Measurements from ENCODE around the gene MAB21L4. TPM values are rescaled to one million over a fixed set of nuclear protein-coding genes. Genes with fewer than 3 reads are reported as not detected.

MAB21L4 gene
- total RNA-seq, 1 donor from 2014 or later, result not detected

DNA sequence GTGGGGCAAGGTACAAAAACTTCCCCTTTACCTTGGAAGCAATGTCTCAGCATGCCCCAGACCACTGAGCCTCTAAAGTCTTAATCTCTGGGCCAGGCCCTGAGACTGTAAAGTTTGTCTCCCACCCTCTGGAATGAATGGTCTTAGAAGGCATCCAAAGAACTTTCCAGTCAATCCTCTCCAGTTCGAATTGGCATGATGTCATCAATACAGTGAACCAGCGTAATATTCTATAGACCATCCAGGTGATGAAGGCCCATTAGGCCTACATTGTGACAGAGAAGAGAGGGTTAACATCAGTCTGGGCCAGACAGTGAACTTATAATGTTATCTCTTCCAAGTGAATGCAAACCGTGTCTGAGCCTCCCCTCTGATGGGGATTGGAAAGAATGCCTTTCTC, 11.2 kb downstream of the MAB21L4 start:
- intact Hi-C loops (cut with micrococcal nuclease), result no loop called here

DNA sequence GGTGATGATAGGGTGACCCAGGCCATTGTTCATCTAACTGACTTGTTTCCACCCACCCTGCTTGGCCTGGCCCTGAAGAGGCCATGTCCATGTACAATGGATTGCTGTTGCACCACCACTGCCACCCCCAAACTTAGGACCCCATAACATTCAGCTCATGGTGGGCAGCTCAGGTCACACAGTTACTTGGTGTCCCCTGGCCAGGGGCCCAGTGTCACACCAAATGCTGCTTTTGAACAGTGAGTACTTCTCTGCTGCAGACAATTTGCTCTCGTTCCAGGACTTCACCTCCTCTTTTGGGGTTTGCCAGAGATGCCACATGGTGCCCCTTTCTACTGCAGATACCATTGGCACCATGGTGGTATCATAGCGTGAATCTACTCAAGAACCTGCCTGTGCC, 11.7 kb downstream of the MAB21L4 start:
- intact Hi-C loops (cut with micrococcal nuclease), result no loop called here

DNA sequence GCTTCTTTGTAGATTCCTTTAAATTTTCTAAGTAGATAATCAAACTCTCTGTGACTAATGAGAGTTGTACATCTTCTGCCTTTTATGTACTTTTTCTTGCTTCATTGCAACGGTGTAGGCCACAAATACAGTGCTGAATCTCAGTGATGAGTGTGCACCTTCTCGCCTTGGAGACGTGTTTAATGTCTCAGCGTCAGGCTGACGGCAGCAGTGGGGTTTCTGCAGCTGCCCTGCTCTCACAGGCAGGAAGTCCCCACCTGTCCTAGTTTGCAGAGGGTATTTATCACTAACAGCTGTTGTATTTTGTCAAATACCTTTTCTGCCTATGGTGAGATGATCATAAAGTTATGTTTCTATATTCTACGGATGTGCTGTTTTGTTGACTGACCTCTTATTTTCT, 14.0 kb downstream of the MAB21L4 start:
- intact Hi-C loops (cut with micrococcal nuclease), result no loop called here

DNA sequence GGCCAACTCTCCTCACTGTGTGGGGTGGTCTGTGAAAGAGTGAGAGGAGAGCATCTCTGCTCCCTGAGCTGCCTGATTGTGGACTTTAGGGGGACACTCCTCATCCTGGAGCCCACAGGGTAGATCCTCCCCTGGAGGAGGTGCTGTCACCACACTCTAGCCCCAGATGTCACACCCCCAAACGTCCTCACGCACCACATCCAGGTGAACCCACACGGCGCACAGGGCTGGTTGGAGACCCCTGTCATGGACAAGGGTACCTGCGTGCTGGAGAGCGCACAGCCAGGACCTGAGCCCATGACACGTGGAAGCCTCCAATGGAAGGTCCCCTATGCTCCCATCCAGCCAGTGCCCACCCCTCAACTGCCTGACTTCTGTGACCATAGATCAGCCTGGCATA, 16.9 kb downstream of the MAB21L4 start:
- intact Hi-C loops (cut with micrococcal nuclease), result no loop called here

DNA sequence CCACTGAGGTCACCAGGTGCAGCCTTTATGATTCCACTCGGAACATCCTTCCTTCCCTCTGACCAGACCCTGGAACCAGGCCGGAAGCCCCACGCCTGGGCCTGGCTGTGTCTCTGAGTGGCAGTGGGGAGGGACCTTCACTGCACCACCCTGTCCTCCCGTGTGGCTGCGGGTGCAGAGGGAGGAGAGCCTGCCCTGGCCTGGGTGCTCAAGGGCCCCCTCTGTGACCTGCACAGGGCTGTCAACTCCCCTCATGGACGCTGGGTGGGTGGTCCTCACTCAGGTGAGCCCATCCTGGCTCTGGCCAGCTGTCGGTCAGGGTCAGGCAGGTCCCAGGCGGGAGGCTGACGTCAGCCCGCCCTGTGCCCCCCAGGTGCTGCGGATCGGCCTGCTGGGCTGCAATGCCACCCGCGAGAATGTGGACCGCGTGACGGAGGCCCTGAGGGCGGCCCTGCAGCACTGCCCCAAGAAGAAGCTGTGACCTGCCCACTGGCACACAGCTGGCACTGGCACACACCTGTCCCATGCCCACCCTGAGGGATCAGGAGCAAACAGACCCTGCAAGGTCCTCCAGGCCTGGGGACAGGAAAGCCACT, 17.5 kb downstream of the MAB21L4 start:
- intact Hi-C loops (cut with micrococcal nuclease), result no loop called here

DNA sequence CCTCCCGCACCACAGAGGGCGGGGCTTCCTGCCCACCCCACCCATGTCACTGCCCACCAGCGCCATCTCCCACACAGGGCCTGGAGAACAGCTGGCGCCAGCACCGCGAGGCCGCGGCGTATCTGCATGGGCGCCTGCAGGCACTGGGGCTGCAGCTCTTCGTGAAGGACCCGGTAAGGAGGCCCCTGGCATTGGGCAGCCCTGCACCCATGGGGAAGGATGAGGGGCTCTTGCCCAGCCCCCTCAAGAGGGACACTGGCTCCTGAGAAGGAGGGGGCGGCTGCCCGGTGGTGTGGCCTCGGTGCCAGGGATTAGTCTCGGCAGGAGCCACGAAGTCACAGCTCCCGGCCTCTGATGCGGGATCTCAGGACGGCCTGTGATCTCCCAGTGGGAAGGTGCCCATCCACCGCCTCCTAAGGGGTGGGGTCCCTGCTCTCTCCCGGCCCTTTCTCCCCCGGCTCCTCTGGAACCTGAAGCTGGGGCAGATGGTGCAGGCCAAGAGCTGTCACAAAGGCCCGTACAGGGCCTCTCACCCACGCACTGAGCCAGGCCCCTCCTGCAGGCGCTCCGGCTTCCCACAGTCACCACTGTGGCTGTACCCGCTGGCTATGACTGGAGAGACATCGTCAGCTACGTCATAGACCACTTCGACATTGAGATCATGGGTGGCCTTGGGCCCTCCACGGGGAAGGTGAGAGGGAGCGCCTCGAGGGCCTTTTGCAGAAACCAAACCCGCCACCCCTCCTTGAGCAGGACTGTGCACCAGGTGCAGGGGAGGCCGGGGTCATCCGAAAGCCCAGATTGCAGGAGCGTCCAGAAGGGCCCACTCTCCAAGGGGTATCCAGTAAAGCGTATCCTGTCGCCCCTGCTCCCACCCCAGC, 18.3 kb downstream of the MAB21L4 start:
- intact Hi-C loops (cut with micrococcal nuclease), result no loop called here

DNA sequence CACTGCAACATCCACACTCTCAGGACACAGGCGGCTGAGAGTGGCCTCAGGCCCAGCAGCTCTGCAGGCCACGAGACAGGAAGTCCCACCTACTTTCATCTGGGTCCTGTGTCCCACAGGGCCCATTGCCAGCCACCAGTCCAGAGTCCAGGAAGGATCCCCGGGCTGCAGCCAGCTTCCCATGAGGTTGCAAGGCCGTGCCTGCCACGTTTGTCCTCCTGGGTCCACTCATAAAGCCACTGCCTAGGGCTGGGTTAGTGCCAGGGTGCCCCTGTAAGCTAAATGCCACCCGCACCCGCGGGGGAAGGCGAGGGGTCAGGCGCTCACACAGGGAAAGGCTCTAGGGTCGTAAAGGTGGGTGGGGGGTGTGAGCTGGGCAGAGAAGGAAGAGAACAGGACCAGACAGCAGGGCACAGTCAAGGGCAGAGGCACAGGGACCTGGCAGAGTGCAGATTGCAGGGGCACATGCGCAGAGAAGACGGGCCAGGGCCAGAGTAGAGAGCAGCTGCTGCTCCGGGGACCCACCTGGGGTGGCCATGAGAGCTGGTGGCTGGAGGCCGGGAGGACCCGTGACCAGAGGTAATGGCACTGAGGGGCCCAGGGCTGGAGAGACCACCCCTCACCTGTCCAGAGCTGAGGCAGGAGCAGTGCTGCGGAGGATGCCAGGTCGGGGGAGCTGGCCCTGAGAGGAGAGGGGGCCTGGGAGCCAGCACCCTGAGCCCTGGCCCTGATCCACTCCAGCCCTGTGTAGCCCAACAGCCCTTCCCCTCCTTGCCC, 19.3 kb downstream of the MAB21L4 start:
- intact Hi-C loops (cut with micrococcal nuclease), result no loop called here

DNA sequence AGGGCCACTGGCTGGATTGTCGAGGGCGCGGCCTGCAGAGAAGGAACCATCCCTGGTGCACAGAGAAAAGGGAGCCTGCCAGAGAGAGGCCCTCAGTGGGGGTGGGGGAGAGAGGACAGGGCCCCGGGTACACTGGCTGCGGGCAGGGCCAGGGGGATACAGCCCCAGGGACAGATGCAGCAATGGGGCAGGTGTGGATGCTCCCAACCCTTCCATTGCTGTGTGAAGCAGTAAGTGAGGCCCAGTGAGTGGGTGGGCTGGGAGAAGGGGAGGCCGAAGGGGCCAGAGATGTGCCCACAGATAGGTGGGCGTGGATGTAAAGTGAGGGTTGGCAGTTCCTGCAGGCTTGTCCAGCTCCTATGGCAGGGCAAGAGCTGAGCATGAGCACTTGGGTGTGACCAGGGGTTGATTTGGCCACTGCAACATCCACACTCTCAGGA, 19.9 kb downstream of the MAB21L4 start:
- intact Hi-C loops (cut with micrococcal nuclease), result no loop called here

DNA sequence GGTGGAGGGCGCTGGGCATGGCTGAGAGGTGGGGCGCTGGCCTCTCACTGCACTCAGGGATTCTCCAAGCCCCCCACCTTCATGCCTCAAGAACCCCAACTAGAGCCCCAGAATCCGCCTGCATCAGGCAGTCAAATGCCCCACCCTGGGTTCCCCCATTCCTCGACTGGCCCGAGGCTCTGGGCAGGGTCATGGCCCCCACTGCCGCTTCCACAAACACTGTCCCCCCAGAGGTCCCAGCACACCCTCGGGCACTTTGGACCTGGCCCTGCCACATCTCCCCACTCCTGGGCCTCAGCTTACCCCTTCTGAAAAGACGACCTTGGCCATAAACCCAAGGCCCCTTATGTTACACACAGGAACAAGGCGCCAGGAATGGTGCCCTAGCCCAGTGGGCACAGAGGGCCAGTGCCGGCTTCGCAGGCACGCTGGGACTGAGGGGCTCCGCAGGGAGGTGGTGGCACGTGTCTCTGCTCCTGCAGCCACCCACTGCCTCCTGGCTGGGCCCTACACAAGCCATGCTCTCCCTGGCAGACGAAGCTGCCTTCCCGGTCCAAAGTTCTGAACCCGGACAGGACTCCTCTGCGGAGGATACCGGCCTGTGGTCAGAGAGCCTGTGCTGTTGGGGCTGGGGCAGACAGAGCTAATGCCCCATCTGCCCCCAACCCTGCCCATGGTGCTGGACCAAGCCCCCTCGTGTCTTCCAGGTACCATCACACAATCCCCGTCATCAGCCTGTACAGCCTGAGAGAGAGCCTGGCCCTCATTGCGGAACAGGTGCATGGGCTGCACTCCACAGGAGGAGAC, 20.5 kb downstream of the MAB21L4 start:
- intact Hi-C loops (cut with micrococcal nuclease), result no loop called here

DNA sequence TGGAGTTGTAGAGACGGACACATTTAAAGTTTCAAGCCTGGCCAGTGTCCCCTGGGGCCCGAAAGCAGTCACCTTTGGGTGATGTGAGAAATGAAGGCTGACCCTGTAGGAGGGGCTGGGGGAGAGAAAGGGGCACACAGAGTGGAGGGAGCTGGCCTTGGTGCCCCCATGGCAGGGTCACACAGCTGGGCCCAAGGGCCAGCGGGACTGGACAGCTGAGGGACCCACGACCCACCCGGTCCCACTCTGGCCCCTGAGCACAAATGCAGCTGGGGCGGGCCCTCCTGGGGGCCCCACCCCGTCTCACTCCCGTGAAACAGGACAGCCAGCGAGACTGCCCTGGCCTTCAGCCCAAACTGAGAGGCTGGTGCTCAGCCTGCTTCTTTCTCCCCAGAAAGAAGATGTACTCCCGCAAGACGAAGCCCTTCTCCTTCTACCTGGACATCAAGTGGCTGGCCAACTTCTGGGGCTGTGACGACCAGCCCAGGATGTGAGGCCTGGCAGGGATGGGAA, 21.2 kb downstream of the MAB21L4 start:
- intact Hi-C loops (cut with micrococcal nuclease), result no loop called here

DNA sequence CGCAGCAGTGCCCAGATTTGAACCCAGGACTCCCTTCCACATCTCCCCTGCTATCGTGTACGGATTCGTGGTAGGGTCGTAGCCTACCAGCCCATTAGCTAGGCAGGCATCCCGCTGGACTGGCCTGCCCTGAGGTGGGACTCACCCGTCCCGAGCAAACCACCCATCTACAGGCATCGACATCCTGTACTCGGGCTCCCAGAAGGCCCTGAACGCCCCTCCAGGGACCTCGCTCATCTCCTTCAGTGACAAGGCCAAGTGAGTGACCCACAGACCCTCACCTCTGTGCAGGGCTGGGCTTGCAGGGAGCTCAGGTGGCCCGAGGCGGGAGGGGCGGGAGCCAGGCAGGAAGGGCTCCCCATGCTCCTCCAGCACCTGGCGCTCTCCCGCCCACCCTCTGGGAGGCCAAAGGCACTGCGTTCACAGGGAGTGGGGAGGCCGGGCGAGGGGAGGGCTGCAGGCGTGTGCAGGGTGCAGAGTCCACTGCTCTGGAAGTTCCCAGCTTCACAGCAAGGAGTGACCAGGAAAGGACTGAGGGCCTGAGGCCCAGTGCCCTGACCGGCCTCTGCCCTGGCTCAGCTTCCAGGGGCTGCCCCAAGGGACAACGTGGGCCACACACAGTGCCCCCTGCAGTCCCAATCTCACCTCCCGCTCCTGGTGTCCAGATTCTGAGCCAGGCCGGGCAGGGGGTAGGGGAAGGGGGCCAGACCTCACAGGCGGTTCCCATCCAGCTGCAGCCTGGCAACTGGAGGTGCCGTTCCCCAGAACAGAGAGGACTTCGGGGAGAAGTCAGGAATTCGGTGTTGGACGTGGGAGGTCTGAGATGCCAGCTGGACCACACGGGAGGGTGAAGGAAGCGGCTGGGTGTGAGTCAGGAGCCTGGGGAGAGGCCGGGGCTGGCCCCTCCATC, 21.9 kb downstream of the MAB21L4 start:
- intact Hi-C loops (cut with micrococcal nuclease), result no loop called here

DNA sequence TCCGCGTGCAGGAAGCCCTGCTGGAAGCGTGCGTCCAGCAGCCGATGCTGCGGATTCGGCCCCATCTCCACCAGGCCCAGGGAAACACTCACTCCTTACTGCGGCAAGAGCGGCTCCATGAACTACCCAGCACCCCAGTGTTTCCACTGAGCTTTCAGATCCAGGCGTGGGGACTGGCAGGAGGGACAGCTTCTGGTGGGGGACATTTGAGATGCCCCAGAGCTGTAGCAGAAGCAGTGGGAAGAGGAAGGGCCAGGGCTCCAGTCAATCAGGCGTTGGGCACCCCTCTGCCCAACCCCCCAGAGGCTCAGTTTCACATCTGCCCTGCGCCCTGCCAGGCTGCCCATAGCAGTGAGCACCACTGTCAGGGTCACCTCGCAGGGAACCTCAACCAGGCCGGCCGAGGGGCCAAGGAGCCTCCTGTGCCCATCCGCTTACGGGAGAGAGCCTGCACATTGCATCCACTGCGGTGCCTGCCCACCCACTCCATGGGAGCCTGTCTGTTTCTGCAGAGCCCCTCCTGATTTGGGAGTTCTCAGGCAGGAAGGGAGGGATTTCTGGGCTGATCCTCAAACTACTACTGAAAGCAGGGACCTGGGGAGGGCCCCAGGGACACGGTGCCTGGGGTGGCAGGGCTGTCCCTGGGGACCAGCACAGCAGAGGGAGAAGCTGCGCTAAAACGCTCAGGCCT, 22.7 kb downstream of the MAB21L4 start:
- intact Hi-C loops (cut with micrococcal nuclease), result no loop called here

DNA sequence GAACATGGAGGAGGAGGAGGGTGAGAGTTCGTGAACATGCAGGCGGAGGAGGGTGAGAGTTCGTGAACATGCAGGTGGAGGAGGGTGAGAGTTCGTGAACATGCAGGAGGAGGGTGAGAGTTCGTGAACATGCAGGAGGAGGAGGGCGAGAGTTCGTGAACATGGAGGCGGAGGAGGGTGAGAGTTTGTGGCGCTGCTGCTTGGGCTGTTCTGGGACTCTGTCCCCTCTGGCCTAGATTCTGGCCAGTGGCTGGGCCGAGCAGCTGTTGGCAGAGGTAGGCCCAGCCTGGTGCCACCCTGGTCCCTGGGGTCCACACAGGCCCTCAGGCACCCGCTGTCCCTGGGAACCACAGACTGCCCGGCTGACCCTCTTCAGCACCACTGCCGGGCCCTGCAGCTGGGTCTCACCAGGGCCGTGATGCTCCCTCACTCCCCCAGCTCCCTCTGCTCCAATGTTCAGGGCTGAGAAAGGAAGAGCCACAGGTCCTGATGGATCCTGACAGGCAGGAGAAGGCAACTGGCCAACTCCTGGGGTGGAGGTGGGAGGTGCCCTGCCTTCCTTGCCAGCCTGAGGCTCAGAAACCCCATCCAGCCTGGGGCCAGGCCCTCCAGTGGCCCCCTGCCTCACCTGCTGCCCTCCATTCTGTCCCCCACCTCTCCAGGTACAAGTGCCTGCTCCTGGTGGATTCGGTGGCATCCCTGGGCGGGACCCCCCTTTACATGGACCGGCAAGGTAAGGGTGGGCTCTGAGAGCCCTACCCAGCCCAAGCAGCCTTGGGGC, 23.4 kb downstream of the MAB21L4 start:
- intact Hi-C loops (cut with micrococcal nuclease), result no loop called here

DNA sequence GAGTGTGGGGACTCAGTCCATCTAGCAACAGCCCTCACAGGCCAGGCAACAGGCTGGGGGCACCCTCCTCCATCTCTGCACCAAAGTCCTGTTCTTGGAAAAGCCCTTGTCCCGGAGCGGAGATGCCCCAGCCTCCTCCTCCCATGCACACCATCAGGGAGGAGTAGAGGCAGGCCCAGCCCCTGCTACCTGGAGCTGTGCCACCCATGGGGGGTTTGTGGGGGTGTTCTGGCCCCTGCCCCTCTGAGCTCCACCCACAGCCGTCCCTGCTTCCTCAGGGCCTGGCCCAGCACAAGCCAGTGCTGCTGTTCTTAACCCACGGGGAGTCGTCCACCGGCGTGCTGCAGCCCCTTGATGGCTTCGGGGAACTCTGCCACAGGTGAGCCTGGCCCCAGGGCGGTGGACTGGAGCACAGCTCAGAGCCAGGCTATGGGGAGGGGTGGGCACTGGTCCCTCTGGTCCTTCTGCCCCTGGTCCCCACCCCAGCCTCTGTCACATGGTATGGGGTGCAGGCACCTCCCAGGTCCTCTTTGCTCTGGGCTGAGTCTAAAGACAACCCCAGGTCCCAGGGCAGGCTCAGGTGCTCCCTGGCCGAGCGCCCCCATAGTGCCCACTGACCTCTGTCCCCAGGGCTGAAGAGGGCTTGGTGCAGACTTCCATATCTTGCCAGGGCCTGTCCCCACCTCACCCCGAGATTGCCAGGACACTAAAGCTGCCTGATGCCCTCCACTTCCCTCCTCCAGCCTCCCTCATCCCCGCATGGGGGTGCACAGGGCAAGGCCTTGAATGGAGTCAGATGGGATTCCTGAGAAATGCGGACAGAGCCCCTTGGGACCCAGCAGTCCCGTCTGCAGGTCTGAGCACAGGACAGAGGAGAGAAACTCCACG, 24.6 kb downstream of the MAB21L4 start:
- intact Hi-C loops (cut with micrococcal nuclease), result no loop called here

DNA sequence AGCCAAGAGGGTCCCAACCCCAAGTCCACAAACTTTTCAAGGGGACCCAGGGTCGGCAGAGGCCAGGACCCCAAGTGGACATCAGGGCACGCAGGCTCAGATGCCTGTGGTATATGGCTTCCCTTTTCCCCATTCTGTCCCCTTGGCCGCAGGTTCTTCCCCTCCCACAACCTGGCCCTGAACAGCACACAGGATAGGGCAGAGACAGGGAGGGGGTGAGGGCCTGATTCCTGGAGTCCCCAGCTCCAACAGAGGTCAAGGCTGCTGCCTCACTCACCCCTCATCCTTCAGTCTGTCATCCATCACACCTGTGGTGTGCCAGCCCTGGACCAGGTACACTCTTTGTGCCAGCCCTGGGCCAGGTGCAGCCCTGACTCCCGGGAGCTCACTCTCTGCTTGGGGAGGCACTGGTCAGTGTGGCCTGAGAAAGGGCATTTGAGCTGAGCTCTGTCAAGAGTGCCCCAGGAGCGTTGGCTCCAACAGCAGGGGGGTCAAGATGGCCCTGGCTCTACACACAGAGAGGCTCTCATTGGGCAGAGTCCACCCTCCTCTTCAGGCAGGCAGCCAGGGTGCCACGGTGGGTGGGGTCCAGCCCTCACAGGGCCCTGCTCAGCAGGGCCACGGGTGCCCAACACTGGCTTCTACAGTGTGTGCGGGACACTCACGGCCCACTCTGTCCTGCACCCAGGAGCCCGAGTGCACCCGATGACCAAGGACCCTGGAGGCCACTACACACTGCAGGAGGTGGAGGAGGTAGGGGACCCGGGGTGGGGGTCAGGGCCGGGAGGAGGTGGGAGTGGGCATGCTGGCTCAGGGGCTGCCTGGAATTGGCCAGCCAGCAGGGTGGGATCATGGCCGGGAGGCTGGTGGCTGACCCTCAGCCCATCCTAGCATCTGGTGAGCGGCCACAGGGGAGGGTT, 25.7 kb downstream of the MAB21L4 start:
- intact Hi-C loops (cut with micrococcal nuclease), result no loop called here

DNA sequence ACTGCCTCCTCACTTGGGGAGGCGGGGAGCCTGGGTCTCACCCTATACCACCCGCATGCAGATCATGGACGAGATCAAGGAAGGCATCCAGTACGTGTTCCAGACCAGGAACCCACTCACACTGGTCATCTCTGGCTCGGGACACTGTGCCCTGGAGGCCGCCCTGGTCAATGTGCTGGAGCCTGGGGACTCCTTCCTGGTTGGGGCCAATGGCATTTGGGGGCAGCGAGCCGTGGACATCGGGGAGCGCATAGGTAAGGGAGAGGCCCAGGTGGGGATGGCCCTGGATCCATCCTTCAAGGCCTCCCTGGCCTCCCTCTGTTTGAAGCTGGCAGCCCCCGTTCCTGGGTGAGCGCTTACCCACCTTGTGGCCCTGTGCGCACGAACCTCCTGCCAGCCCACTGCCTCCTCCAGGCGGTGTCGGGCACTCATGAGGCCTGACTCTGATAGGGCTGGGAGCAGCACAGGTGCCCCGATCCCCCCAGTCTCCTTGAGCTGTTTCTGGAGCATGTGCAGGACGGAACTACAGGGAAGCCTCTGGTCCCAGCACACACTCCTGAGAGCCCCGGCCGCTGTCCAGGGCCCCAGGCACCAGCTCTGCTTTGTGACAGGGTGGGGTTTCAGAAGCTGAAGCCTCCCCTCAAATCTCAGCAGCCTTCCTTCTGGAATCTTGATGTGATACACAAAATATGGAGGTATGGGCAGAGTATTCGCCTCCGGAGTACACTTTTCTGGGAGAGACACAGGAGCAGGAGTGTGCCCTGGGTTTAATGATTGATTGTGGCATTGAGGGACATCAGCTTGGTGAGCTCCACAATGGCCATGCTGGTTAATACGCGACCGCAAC, 26.6 kb downstream of the MAB21L4 start:
- intact Hi-C loops (cut with micrococcal nuclease), result no loop called here
